ENCODE data around the gene TMEM151B.
"Not testable (repeated sequence)": the region's sequence is repeated elsewhere in the genome, so short reads cannot be mapped to it uniquely, and the experiment has no call there.

TMEM151B gene

GRCh38 chr6:44309092-44309491 lies 38.8 kb downstream of the TMEM151B start:
- DNase-seq = no peak

- no peak for DNase-seq
Observed at GRCh38 chr6:44309631-44310030, 39.4 kb downstream of the TMEM151B start.

DNA sequence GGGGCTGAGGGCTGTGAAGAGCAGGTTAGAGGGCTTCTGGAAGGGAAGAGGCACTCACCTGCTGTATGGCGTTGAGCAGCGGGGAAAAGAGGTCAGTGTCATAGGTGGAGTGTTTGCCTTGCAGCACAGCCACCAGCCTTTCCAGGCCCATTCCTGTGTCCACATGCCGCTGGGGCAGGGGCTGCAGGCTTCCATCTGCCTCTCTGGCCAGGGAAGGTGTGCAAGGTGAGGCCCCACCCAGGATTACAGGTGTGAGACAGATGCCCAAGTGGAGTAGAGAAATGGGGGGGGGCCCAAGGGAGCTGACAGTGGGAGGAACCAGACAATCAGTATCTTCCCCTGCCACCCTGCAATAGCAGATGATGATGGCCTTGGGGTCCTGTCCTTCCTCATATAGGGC lies 40.0 kb downstream of the TMEM151B start:
- no peak for DNase-seq

DNA sequence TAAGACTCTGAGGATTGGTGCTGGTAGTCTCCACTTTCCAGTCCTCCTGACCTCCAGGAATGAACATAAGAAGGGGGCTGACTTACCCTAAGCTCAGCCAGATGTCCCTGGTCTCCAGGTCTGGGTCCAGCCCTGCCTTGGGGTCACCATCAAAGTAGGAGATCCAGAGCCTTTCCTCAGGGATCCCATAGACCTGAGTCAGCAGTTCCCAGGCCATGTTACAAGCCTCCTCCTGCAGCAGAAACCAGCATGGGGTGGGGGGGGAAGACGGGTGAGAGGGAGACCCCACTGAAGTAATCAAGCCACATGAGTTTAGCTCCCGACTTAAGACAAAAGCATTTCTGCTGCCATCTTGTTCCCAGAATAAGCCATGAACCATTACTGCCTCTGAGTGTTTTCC lies 41.1 kb downstream of the TMEM151B start:
- no peak for DNase-seq

DNA sequence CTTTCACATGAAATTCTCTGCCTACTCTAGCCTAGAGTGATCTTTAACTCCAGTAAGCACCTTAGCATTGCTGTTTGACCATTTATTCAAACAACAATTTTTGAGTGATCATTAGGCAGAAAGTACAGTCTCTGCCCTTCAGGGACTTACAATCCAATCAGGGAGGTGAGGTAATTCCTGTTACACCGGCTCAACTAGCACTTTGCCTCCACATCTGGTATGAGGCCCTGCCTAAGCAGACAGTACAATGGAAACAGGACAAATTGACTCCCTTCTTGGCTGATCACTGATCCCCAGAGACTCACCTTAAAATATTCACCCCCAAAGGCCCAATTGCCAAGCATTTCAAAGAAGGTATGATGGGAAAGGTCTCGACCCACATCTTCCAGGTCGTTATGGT lies 41.5 kb downstream of the TMEM151B start:
- no peak for DNase-seq

GRCh38 chr6:44312901-44313788 lies 42.9 kb downstream of the TMEM151B start, which contains the start of gene AARS2:
Gene AARS2, minus strand, starts transcription at chr6:44313347. Its CDS starts 24 bp downstream, at chr6:44313323.
- peak; percentile 14 for DNase-seq

DNA sequence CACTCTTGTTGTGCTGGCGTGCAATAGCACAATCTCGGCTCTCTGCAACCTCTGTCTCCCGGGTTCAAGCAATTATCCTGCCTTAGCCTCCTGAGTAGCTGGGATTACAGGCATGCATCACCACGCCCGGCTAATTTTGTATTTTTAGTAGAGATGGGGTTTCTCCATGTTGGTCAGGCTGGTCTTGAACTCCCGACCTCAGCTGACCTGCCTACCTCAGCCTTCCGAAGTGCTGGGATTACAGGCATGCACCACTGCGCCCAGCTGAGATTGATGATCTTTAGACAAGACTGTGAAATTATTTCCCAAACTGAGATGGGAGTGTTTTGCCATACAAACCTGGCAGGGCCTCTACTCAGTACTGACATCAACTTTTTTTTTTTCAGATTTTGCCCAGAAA lies 44.4 kb downstream of the TMEM151B start:
- DNase-seq = not testable (repeated sequence)

DNA sequence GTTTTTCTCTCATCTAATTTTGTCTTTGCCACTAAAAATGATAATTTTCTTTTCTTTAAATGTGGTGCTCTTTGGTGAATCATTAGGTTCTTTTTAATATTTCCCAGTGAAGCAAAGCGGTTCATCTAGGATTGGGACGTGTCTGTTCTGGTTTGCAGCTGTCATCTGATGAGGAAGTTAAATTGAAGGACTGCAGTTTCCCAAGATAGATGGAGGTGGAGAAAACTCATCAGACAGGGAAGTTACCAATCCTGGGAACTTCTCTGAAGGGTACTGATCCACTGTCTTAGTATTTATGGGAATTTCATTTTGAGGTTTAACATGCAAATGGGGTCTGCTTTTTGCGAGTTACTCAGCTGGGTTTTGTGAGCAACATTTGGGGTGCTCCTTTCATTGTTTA lies 45.3 kb downstream of the TMEM151B start:
- no peak for DNase-seq

DNA sequence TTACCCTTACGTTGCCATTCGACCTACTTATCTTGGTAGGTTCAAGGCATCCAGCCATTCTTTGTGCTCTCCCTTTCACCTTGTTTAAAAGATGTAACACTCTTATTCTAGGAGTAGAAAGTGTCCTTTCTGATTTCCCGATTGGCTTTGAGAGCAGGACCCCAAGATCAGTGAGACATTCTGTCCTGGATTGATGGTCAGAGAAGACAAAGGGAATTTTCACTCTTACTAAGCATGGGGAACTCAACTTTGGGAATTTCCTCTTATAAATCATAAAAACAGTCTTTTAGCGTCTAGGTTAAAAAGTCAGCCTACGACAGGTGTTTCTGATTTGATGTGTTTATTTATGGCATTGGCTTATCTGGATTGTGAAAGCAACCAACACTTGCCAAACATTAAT lies 45.7 kb downstream of the TMEM151B start:
- no peak for DNase-seq

GRCh38 chr6:44316481-44316880 lies 46.2 kb downstream of the TMEM151B start:
- no peak for DNase-seq

GRCh38 chr6:44317136-44317631 lies 46.9 kb downstream of the TMEM151B start:
- DNase-seq = not testable (repeated sequence)

DNA sequence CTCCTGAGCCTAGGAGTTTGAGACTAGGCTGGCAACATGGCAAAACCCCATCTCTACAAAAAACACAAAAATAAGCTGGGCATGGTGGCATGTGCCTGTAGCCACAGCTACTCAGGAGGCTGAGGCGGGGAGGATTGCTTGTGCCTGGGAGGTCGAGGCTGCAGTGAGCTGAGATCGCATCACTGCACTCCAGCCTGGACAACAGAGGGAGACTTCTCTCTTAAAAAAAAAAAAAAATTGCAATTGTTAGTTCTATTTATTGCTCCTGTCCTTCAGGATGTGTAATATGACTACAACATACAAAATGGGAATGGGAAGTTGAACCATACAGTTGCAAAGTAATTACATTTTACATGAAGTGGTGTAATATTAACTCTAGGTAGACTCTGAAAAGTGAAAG lies 51.0 kb downstream of the TMEM151B start:
- DNase-seq = no peak

GRCh38 chr6:44327096-44327495 lies 56.8 kb downstream of the TMEM151B start:
- no peak for DNase-seq

- DNase-seq = no peak
Observed at GRCh38 chr6:44327760-44328159, 57.5 kb downstream of the TMEM151B start.

- not testable (repeated sequence) for DNase-seq
Observed at GRCh38 chr6:44328203-44328602, 58.0 kb downstream of the TMEM151B start.

- DNase-seq = no peak
Observed at GRCh38 chr6:44329858-44330257, 59.6 kb downstream of the TMEM151B start.

GRCh38 chr6:44332585-44332984 lies 62.3 kb downstream of the TMEM151B start:
- DNase-seq = no peak

GRCh38 chr6:44333273-44333919 lies 63.1 kb downstream of the TMEM151B start:
- DNase-seq = no peak

GRCh38 chr6:44333942-44334341 lies 63.7 kb downstream of the TMEM151B start:
- no peak for DNase-seq

DNA sequence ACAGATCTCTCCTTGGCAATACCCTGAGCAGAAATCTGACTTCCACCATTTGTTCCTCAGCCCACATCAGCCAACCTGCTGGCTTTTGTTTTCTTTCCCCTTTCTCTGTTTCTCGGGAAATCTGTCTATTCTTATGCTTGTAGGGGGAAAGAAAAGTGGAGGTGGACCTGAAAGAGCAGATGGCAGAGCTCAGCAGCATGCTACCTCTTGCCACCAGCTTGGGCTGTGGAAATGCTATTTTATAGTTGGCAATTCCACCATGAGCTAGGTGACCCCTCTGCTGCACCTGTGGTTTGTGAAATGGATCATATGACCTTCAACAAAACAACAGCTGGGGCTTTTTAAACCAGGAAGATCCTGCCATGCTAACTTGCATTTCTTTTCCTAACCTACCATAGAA lies 65.4 kb downstream of the TMEM151B start:
- DNase-seq = no peak

DNA sequence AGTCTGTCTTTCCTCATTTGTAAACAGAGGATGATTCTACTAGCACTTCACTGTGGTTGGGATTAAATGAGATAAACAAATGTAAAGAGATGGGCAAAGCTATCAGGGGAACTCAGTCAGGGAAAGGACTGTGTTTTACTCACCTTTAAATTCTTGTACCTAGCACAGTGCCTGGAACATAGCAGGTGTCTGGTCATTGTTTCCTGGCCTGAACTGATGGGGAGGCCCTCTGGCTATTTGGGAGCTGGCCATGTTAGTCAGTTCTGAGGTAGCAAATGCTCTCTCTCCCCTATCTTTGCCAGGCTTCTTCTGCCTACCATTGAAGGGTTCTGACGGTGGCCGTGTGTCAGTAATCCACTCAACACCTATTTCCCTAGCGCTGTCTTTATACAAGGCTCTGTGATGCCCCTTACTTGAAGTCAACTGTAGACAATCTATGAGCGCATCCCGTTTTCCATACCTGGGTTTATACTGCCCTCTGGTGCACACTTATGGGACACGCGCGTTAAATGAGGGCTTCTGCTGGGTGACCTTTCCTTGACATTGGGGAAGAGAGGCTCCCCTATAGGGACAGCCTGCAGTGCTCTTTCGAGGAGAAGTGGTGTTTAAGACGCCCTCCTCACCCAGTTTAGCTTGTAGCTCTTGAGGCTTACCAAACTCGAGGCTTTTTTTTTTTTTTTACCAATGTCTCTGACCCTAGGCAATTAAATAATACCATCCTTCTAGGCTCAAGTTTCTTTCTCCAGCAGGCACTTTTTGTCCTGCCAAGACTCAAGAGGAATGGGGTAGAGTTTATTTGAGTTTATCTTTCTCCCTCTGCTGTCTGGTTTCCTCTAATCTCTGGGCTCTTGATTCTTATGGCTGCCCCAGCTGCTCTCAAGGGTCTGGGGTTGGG lies 68.2 kb downstream of the TMEM151B start:
- DNase-seq = no peak

DNA sequence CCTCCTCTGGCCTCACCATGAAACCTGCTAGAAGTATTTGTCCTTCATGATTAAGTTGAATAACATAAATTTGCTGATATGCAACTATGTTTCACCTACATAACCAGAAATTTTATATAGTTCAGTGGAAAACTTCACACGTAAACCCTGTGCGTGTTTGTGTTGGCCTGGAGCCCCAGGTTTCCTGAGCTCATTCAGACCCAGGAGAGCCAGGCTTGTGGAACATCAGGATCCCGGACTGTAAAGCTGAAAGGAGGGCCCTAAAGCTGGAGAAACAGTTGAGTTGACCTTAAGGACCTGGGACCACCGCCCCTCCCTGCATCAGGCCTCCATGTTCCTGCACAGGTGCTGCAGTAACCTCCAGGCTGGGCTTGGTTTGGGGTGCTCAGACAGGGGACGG lies 69.1 kb downstream of the TMEM151B start:
- no peak for DNase-seq
